Tibial nerve (tissue), 4 donors: ENCODE data around the gene CEP57. TPM values are rescaled to one million over a fixed set of nuclear protein-coding genes. Genes with fewer than 3 reads are reported as not detected.

Experiments used
- DNase-seq, 2 donors: peaks; one replicate each; pipeline ENCODE4 v3.0.0-alpha.2; 2019; ENCODE audit warnings: low spot score in 2 of 2
- H3K27ac ChIP-seq, 4 donors: fragments of 200-600 bp; sonication (generic) in 3 of 4; one replicate each; pipeline ENCODE4 v1.5.1; 2017 to 2019; ENCODE audit warnings: mild to moderate bottlenecking in 1 of 4
- H3K27me3 ChIP-seq, 2 donors: fragments of 200-600 bp; sonication (generic) in 1 of 2; one replicate each; pipeline versions ENCODE4 v1.5.1 to v1.6.0; 2017 to 2019
- H3K36me3 ChIP-seq, 3 donors: fragments of 200-600 bp; sonication (generic); one replicate each; pipeline ENCODE4 v1.5.1; 2018 to 2019
- H3K4me1 ChIP-seq, 4 donors: fragments of 200-600 bp; sonication (generic) in 3 of 4; one replicate each; pipeline ENCODE4 v1.5.1; 2017 to 2019
- H3K4me3 ChIP-seq, 4 donors: fragments of 200-600 bp; sonication (generic) in 3 of 4; one replicate each; pipeline ENCODE4 v1.5.1; 2017 to 2019; ENCODE audit warnings: mild to moderate bottlenecking in 1 of 4, moderate library complexity in 1 of 4
- H3K9me3 ChIP-seq, 4 donors: fragments of 200-600 bp; sonication (generic) in 3 of 4; one replicate each; pipeline ENCODE4 v1.5.1; 2017 to 2019
- EP300 ChIP-seq, 2 donors: sonication (generic); formaldehyde crosslinking; IDR thresholded peaks; one replicate each; pipeline ENCODE4 v1.6.1; 2017; ENCODE audit warnings: antibody characterized with exemption in 2 of 2, mild to moderate bottlenecking in 1 of 2
- POLR2A ChIP-seq, 2 donors: fragments of 450-650 bp; IDR thresholded peaks; one replicate each; pipeline ENCODE4 v1.6.1; 2017; ENCODE audit warnings: antibody characterized with exemption in 2 of 2, mild to moderate bottlenecking in 2 of 2, moderate library complexity in 2 of 2
- WGBS, 2 donors: methylation state at CpG; one replicate each; pipeline ENCODE4 v1.1.5; 2018; 5-methylcytosine and 5-hydroxymethylcytosine counted together
- total RNA-seq, 4 donors: library from RNA; depleted of rRNA; stranded (reverse); fragments of >200 nt; gene quantifications; one replicate each; pipeline ENCODE4 v1.1.0, GENCODE V29; 2016
- TF ChIP-seq, protein P1 (sequence below), 5 experiments: fragments of 200-600 bp in 3 of 5; fragments of 450-650 bp in 2 of 5; sonication (generic) in 3 of 5; IDR thresholded peaks; one replicate each; pipeline ENCODE4 v1.5.1; 2016 to 2019; ENCODE audit warnings: antibody characterized with exemption in 5 of 5, mild to moderate bottlenecking in 3 of 5, moderate library complexity in 2 of 5

CEP57 gene
- total RNA-seq, 4 donors from 2014 or later: 48.9 to 58.0 (median 52.1) TPM

DNA sequence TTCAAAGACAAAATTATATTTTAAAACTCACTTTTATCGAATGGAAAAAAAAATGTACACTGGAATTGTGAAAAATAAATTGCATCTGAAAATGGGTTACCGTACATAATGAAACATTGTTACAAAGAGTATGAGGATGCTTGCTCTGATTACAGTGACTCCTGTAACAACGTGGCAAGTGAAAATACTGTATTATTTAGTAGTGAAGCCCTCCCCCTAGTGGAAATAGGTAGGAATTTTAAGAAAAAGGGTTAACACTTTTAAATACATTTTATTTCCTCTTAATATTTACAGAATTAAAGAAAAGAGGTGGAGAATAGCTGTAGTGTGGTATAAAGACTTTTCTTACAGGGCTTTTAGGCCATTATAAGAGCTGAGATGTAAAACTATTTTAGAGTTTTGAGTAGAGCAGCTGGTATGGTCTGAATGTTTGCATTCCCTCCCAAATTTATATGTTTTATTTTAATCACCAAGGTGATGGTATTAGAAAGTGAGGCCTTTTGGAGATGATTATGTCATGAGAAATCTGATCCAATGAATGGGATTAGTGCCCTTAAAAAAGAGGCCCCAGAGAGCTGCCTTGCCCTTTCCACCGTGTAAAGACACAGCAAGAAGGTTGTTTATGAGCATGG, 25.9 kb upstream of the CEP57 start:
- no peaks in the 10 kb centered on the region for H3K27me3 ChIP-seq
- H3K4me1 ChIP-seq: peaks cover 0 to 7% (median 0%) of the 10 kb centered on the region in 4 donors
- H3K4me3 ChIP-seq: no peak overlapping the region
- no peaks in the 10 kb centered on the region for H3K9me3 ChIP-seq
- WGBS, 2 donors: 15% methylated on average over 4 of the region's 4 CpGs
- peaks cover 0 to 7% (median 0%) of the 10 kb centered on the region in 3 donors for H3K36me3 ChIP-seq
- no peak for DNase-seq
- TF ChIP-seq, protein P1, sequence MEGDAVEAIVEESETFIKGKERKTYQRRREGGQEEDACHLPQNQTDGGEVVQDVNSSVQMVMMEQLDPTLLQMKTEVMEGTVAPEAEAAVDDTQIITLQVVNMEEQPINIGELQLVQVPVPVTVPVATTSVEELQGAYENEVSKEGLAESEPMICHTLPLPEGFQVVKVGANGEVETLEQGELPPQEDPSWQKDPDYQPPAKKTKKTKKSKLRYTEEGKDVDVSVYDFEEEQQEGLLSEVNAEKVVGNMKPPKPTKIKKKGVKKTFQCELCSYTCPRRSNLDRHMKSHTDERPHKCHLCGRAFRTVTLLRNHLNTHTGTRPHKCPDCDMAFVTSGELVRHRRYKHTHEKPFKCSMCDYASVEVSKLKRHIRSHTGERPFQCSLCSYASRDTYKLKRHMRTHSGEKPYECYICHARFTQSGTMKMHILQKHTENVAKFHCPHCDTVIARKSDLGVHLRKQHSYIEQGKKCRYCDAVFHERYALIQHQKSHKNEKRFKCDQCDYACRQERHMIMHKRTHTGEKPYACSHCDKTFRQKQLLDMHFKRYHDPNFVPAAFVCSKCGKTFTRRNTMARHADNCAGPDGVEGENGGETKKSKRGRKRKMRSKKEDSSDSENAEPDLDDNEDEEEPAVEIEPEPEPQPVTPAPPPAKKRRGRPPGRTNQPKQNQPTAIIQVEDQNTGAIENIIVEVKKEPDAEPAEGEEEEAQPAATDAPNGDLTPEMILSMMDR (IDR thresholded peaks at IDR 0.05): peak; percentile 57 to 87 (median 70)
- TF ChIP-seq POLR2A (IDR thresholded peaks at IDR 0.05): no peak
- H3K27ac ChIP-seq: no peak overlapping the region

DNA sequence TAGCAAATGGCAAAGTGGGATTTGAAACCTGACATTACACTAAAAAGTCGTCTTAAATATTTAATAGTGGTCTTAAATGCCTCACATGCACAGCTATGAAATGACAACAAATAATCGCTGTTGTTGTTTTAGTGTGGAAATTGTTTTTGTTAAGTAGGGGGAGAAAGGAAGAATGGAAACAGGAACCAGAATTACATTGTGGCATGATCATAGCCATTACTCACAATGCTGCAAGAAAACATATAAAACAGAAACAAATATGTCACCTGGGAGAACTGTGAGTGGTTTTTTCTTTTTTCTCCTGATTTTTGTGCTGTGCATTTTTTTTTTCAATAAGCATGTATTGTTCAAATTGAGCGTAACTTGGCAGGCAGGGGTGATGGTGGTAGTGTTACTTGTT, 23.6 kb upstream of the CEP57 start:
- H3K4me1 ChIP-seq: peaks cover 0 to 7% (median 0%) of the 10 kb centered on the region in 4 donors
- no peak overlapping the region for H3K27ac ChIP-seq
- WGBS, 2 donors: 77 to 78% methylated on average over 3 of the region's 3 CpGs
- H3K9me3 ChIP-seq: no peaks in the 10 kb centered on the region
- peaks cover 0 to 14% (median 0%) of the 10 kb centered on the region in 3 donors for H3K36me3 ChIP-seq
- H3K4me3 ChIP-seq: no peak overlapping the region
- H3K27me3 ChIP-seq: no peaks in the 10 kb centered on the region
- DNase-seq: no peak
- TF ChIP-seq EP300 (IDR thresholded peaks at IDR 0.05): no peak
- TF ChIP-seq POLR2A (IDR thresholded peaks at IDR 0.05): no peak
- TF ChIP-seq, protein P1 (IDR thresholded peaks at IDR 0.05): no peak

DNA sequence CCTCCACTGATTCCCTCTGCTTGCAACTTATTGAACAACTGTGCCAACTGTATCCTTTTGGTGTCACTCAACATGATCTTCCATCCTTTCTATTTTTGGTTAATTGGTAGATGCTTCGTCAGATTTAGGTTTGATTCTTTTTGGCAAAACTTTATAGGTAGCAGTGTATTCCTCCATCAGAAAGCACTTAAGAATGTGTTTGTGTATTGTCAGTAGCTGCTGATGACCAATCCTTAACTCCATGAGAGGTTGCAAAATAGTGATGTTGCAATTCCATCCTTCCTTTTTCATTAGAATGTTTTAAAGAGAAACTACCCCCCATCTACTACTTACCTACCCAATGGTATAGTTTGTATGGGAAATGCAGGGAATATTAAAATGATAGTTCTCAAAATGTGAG, 22.8 kb upstream of the CEP57 start:
- H3K9me3 ChIP-seq: no peaks in the 10 kb centered on the region
- H3K27me3 ChIP-seq: no peaks in the 10 kb centered on the region
- DNase-seq: no peak
- 80 to 82% methylated on average over 1 of the region's 1 CpG for WGBS, 2 donors
- H3K4me3 ChIP-seq: no peak overlapping the region
- H3K4me1 ChIP-seq: peaks cover 0 to 11% (median 0%) of the 10 kb centered on the region in 4 donors
- TF ChIP-seq POLR2A (IDR thresholded peaks at IDR 0.05): no peak
- TF ChIP-seq EP300 (IDR thresholded peaks at IDR 0.05): peak in 1 of 2 donors; percentile 37
- peak overlapping the region in 1 of 4 donors; percentile 29 for H3K27ac ChIP-seq
- peaks cover 0 to 14% (median 0%) of the 10 kb centered on the region in 3 donors for H3K36me3 ChIP-seq

DNA sequence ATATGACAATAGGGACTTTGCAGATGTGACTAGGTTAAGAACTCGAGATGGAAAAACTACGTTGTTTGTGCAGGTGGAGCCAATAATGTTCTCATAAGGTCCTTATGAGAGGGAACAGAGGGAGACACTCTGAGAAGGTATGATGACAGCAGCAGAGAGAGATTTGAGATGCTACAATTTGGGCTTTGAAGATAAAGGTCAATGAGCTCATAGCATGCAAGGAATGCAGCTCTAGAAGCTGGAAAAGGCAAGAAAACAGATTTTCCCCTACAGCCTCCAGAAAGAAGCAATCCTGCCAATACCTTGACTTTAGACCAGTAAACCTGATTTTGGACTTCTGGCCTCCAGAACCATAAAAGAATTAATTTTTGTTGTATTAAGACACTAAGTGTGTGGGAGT, 21.8 kb upstream of the CEP57 start:
- H3K27me3 ChIP-seq: no peaks in the 10 kb centered on the region
- DNase-seq: no peak
- peaks cover 0 to 11% (median 0%) of the 10 kb centered on the region in 4 donors for H3K4me1 ChIP-seq
- TF ChIP-seq POLR2A (IDR thresholded peaks at IDR 0.05) (no peak), EP300 (IDR thresholded peaks at IDR 0.05) (no peak)
- TF ChIP-seq, protein P1 (IDR thresholded peaks at IDR 0.05): no peak
- peaks cover 0 to 15% (median 0%) of the 10 kb centered on the region in 3 donors for H3K36me3 ChIP-seq
- no peak overlapping the region for H3K27ac ChIP-seq
- H3K9me3 ChIP-seq: no peaks in the 10 kb centered on the region
- H3K4me3 ChIP-seq: no peak overlapping the region
- 60 to 72% methylated on average over 2 of the region's 2 CpGs for WGBS, 2 donors

DNA sequence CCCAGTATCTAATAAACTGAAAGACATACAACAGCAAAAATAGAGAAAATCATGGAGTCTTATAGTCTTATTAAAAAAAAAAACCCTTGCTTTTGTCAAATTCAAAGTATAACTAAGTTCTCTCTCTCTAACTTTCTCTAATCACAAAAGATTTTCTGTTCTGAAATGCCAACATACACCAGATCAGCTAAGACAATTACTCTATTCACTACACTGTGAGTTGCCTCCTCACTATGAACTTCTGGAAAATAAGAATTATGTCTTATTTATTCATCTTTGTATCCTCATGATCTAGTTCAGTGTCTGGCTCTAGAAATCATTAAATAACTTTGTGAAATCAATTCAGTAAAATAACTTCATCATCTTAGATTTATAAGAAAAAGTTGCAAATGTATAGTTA, 13.4 kb upstream of the CEP57 start:
- TF ChIP-seq EP300 (IDR thresholded peaks at IDR 0.05) (no peak), POLR2A (IDR thresholded peaks at IDR 0.05) (no peak)
- TF ChIP-seq, protein P1 (IDR thresholded peaks at IDR 0.05): no peak
- Histone ChIP-seq H3K27ac (peak overlapping the region; percentile 40 to 84 (median 59)), H3K4me1 (peaks cover 0 to 36% (median 1%) of the 10 kb centered on the region in 4 donors), H3K9me3 (no peaks in the 10 kb centered on the region), H3K36me3 (peaks cover 0 to 50% (median 0%) of the 10 kb centered on the region in 3 donors), H3K27me3 (no peaks in the 10 kb centered on the region), H3K4me3 (no peak overlapping the region)
- DNase-seq: no peak
